SK-N-SH (cell line): ENCODE results near the gene CACFD1.

Experiments
- CTCF ChIP-seq: fragments of 200-600 bp; sonication (generic); IDR thresholded peaks from 2 replicates; pipeline ENCODE4 v1.6.1; 2017; ENCODE audit warnings: antibody characterized with exemption, mild to moderate bottlenecking, moderate library complexity
- NFIC ChIP-seq: IDR thresholded peaks from 2 replicates; pipeline ENCODE4 v1.4.0; 2012; ENCODE audit warnings: borderline replicate concordance
- POLR2AphosphoS5 ChIP-seq: IDR thresholded peaks from 2 replicates; pipeline ENCODE4 v1.6.1; 2012; ENCODE audit warnings: low read depth, low read length
- RFX5 ChIP-seq: IDR thresholded peaks from 2 replicates; pipeline ENCODE4 v1.6.1; 2012; ENCODE audit warnings: mild to moderate bottlenecking, improper control_type of control experiment, low read length
- SMC3 ChIP-seq: IDR thresholded peaks from 2 replicates; pipeline ENCODE4 v1.6.1; 2012; ENCODE audit warnings: low read depth, low read length, improper control_type of control experiment
- YY1 ChIP-seq: IDR thresholded peaks from 2 replicates; pipeline ENCODE4 v1.4.0; 2012; ENCODE audit warnings: low read depth, mild to moderate bottlenecking
- ZBTB33 ChIP-seq: IDR thresholded peaks from 2 replicates; pipeline ENCODE4 v1.4.0; 2012; ENCODE audit warnings: low read depth, borderline replicate concordance

GRCh38 chr9:133520121-133520835 is 60.5 kb downstream of the CACFD1 start:
- TF ChIP-seq ZBTB33 (no peak), POLR2AphosphoS5 (no peak), RFX5 (no peak), CTCF (no peak), YY1 (no peak), NFIC (no peak), SMC3 (no peak)
